ENCODE results near the gene PEA15. TPM values are rescaled to one million over a fixed set of nuclear protein-coding genes. Genes with fewer than 3 reads are reported as not detected.

The PEA15 gene
- total and polyA plus RNA-seq, 10 of the 15 experiments (the other 5 are each of a cell fraction or from before 2014, with no cell fraction given), result 15.1 to 269 (median 65.6) TPM

DNA sequence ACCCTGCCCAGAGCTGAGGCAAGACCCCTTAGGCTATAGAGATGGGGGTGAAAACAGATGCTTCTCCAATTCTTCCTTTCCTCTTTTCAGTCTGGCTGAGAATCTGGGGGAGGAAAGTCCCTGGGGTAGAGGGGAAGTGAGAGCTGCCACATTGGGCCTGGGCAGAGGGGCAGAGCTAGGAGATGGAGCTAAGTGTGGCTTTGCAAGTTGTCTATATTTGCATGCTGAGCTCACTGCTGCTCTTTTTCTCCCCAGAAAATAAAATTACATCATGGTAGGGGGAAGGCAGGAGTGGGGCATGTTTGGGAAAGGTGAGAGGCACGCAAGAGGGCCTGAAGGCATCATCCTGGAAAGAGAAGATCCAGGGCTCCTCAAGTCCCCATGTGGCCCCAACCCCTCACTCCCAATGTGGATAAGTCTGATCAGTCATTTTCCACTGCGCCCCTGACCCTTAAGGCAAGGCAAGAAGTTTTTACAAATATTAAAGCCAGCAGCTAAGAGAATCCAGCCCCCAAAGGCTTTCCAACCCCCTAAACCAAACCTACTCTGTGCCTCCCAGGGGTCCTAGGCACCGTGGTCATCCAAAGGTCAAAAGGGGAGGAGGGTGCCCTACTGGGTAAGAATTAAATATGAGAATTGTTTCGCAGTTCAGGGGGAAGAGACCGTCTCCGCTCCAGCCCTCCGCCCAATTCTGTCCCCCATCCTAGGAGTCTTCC is 500 bp upstream of the PEA15 start (continued):
- TF ChIP-seq, protein P1, sequence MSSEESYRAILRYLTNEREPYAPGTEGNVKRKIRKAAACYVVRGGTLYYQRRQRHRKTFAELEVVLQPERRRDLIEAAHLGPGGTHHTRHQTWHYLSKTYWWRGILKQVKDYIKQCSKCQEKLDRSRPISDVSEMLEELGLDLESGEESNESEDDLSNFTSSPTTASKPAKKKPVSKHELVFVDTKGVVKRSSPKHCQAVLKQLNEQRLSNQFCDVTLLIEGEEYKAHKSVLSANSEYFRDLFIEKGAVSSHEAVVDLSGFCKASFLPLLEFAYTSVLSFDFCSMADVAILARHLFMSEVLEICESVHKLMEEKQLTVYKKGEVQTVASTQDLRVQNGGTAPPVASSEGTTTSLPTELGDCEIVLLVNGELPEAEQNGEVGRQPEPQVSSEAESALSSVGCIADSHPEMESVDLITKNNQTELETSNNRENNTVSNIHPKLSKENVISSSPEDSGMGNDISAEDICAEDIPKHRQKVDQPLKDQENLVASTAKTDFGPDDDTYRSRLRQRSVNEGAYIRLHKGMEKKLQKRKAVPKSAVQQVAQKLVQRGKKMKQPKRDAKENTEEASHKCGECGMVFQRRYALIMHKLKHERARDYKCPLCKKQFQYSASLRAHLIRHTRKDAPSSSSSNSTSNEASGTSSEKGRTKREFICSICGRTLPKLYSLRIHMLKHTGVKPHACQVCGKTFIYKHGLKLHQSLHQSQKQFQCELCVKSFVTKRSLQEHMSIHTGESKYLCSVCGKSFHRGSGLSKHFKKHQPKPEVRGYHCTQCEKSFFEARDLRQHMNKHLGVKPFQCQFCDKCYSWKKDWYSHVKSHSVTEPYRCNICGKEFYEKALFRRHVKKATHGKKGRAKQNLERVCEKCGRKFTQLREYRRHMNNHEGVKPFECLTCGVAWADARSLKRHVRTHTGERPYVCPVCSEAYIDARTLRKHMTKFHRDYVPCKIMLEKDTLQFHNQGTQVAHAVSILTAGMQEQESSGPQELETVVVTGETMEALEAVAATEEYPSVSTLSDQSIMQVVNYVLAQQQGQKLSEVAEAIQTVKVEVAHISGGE (CRISPR knock-in tag; IDR thresholded peaks at IDR 0.05), result no peak
- TF ChIP-seq CBX5 (IDR thresholded peaks at IDR 0.05; ENCODE audit: low read depth) (no peak), RUNX3 (IDR thresholded peaks at IDR 0.05; ENCODE audit: low read length) (peak; percentile 80), POLR2AphosphoS5 (IDR thresholded peaks at IDR 0.05; ENCODE audit: low read length) (no peak; the same call in 1 of the 2 replicates), LARP7 (IDR thresholded peaks at IDR 0.05) (no peak; the same call in 1 of the 2 replicates), EGR1 (IDR thresholded peaks at IDR 0.05; ENCODE audit: borderline replicate concordance in 1 of 2, low read depth in 2 of 2, low read length in 2 of 2) (0 out of 3 replicates have a peak, but pooled peaks of 1 of the 2 experiments have one; percentile 20), NR2C1 (IDR thresholded peaks at IDR 0.05) (no peak), CHD1 (IDR thresholded peaks at IDR 0.05; ENCODE audit: low read depth, low read length) (no peak), ZZZ3 (IDR thresholded peaks at IDR 0.05; ENCODE audit: control insufficient read depth, insufficient read length, low read depth) (no peak), SUPT20H (IDR thresholded peaks at IDR 0.05; ENCODE audit: borderline replicate concordance, control insufficient read depth, low read depth, low read length) (no peak), HDAC2 (IDR thresholded peaks at IDR 0.05) (no peak), TARDBP (IDR thresholded peaks at IDR 0.05; ENCODE audit: borderline replicate concordance) (no peak), NFYA (IDR thresholded peaks at IDR 0.05; ENCODE audit: borderline replicate concordance, low read depth, low read length) (no peak), EZH2 (IDR thresholded peaks at IDR 0.05; ENCODE audit: borderline replicate concordance, control insufficient read depth, low read depth, low read length) (no peak), STAT1 (conservative IDR thresholded peaks at IDR 0.05) (no peak), NRF1 (conservative IDR thresholded peaks at IDR 0.05; ENCODE audit: low read depth, low read length) (no peak), POLR2A (IDR thresholded peaks at IDR 0.05; ENCODE audit: low read depth, low read length) (no peak), POLR2AphosphoS2 (IDR thresholded peaks at IDR 0.05; ENCODE audit: low read depth, low read length) (no peak), JUND (IDR thresholded peaks at IDR 0.05; ENCODE audit: low read depth, low read length) (no peak)
- TF ChIP-seq, protein P2, sequence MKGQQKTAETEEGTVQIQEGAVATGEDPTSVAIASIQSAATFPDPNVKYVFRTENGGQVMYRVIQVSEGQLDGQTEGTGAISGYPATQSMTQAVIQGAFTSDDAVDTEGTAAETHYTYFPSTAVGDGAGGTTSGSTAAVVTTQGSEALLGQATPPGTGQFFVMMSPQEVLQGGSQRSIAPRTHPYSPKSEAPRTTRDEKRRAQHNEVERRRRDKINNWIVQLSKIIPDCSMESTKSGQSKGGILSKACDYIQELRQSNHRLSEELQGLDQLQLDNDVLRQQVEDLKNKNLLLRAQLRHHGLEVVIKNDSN (IDR thresholded peaks at IDR 0.05; ENCODE audit: borderline replicate concordance, extremely low read length, insufficient read depth, low read depth, low read length), result no peak
- TF ChIP-seq, protein P3, sequence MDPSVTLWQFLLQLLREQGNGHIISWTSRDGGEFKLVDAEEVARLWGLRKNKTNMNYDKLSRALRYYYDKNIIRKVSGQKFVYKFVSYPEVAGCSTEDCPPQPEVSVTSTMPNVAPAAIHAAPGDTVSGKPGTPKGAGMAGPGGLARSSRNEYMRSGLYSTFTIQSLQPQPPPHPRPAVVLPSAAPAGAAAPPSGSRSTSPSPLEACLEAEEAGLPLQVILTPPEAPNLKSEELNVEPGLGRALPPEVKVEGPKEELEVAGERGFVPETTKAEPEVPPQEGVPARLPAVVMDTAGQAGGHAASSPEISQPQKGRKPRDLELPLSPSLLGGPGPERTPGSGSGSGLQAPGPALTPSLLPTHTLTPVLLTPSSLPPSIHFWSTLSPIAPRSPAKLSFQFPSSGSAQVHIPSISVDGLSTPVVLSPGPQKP (IDR thresholded peaks at IDR 0.05; ENCODE audit: low read depth, low read length), result no peak
- TF ChIP-seq, protein P4, sequence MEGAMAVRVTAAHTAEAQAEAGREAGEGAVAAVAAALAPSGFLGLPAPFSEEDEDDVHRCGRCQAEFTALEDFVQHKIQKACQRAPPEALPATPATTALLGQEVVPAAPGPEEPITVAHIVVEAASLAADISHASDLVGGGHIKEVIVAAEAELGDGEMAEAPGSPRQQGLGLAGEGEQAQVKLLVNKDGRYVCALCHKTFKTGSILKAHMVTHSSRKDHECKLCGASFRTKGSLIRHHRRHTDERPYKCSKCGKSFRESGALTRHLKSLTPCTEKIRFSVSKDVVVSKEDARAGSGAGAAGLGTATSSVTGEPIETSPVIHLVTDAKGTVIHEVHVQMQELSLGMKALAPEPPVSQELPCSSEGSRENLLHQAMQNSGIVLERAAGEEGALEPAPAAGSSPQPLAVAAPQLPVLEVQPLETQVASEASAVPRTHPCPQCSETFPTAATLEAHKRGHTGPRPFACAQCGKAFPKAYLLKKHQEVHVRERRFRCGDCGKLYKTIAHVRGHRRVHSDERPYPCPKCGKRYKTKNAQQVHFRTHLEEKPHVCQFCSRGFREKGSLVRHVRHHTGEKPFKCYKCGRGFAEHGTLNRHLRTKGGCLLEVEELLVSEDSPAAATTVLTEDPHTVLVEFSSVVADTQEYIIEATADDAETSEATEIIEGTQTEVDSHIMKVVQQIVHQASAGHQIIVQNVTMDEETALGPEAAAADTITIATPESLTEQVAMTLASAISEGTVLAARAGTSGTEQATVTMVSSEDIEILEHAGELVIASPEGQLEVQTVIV (IDR thresholded peaks at IDR 0.05; ENCODE audit: borderline replicate concordance, partially characterized antibody), result no peak

Data from GM12878 (cell line).